HepG2 (cell line): ENCODE measurements around the gene STRADA. TPM values are rescaled to one million over a fixed set of nuclear protein-coding genes. Genes with fewer than 3 reads are reported as not detected.
A peak's percentile ranks its signal among the peaks of the same experiment; 100 is the strongest.

Experiments
- CENPBD1 ChIP-seq: sonication (generic); formaldehyde crosslinking; IDR thresholded peaks from 2 replicates; pipeline ENCODE4 v1.8.0; 2022; ENCODE audit warnings: missing genetic modification reagents, low read depth, mild to moderate bottlenecking, borderline replicate concordance
- CHD4 ChIP-seq: fragments of 200-600 bp; sonication (generic); IDR thresholded peaks from 2 replicates; pipeline ENCODE4 v1.7.0; 2017; ENCODE audit warnings: mild to moderate bottlenecking, low read length, borderline replicate concordance
- DMTF1 ChIP-seq: sonication (generic); formaldehyde crosslinking; IDR thresholded peaks from 2 replicates; pipeline ENCODE4 v1.4.0; 2020; ENCODE audit warnings: mild to moderate bottlenecking, missing genetic modification reagents
- E2F2 ChIP-seq: sonication (generic); formaldehyde crosslinking; IDR thresholded peaks from 2 replicates; pipeline ENCODE4 v1.4.0; 2020; ENCODE audit warnings: missing genetic modification reagents, borderline replicate concordance
- FOXA3 ChIP-seq: IDR thresholded peaks from 2 replicates; pipeline ENCODE4 v1.6.1; 2016; ENCODE audit warnings: missing genetic modification reagents, missing compliant biosample characterization
- HDAC1 ChIP-seq: sonication (generic); formaldehyde crosslinking; IDR thresholded peaks from 2 replicates; pipeline ENCODE4 v1.5.1; 2020; ENCODE audit warnings: mild to moderate bottlenecking, missing genetic modification reagents
- HINFP ChIP-seq: sonication (generic); formaldehyde crosslinking; IDR thresholded peaks from 2 replicates; pipeline ENCODE4 v1.4.0; 2020; ENCODE audit warnings: low read depth, mild to moderate bottlenecking, missing genetic modification reagents
- KMT2B ChIP-seq: IDR thresholded peaks from 2 replicates; pipeline ENCODE4 v1.6.1; 2016; ENCODE audit warnings: missing genetic modification reagents, missing compliant biosample characterization
- NFIB ChIP-seq: sonication (generic); formaldehyde crosslinking; IDR thresholded peaks from 2 replicates; pipeline ENCODE4 v1.9.0; 2021; ENCODE audit warnings: missing genetic modification reagents, mild to moderate bottlenecking, borderline replicate concordance
- NFYC ChIP-seq: IDR thresholded peaks from 2 replicates; pipeline ENCODE4 v1.6.1; 2016; ENCODE audit warnings: missing genetic modification reagents, missing compliant biosample characterization
- PBX3 ChIP-seq: sonication (generic); formaldehyde crosslinking; IDR thresholded peaks from 2 replicates; pipeline ENCODE4 v1.8.1; 2023; ENCODE audit warnings: missing genetic modification reagents, inconsistent platforms, borderline replicate concordance
- RCOR2 ChIP-seq: IDR thresholded peaks from 2 replicates; pipeline ENCODE4 v1.6.1; 2016; ENCODE audit warnings: missing biosample characterization, missing genetic modification reagents
- RFXAP ChIP-seq: sonication (generic); formaldehyde crosslinking; IDR thresholded peaks from 2 replicates; pipeline ENCODE4 v1.4.0; 2020; ENCODE audit warnings: missing genetic modification reagents, borderline replicate concordance
- RNF219 ChIP-seq: sonication (generic); formaldehyde crosslinking; IDR thresholded peaks from 2 replicates; pipeline ENCODE4 v1.5.0; 2020; ENCODE audit warnings: mild to moderate bottlenecking, missing genetic modification reagents
- YY1 ChIP-seq: IDR thresholded peaks from 2 replicates; pipeline ENCODE4 v1.6.1; 2011; ENCODE audit warnings: low read length, low read depth, moderate library complexity, mild to moderate bottlenecking; ENCODE audit not compliant: insufficient read depth, insufficient replicate concordance
- ZBTB7A ChIP-seq: sonication (generic); formaldehyde crosslinking; IDR thresholded peaks from 2 replicates; pipeline ENCODE4 v1.8.0; 2022; ENCODE audit warnings: mild to moderate bottlenecking, missing genetic modification reagents
- ZKSCAN1 ChIP-seq: fragments of 150-350 bp; IDR thresholded peaks from 2 replicates; pipeline ENCODE4 v1.6.1; 2014; ENCODE audit warnings: low read length
- ZNF331 ChIP-seq: sonication (generic); formaldehyde crosslinking; IDR thresholded peaks from 2 replicates; pipeline ENCODE4 v1.4.0; 2020; ENCODE audit warnings: missing genetic modification reagents
- ZNF572 ChIP-seq: sonication (generic); formaldehyde crosslinking; IDR thresholded peaks from 2 replicates; pipeline ENCODE4 v1.5.1; 2020; ENCODE audit warnings: mild to moderate bottlenecking, missing genetic modification reagents
- polyA plus RNA-seq, 8 experiments: library from polyadenylated mRNA; depleted of rRNA in 3 of 8; stranded (reverse) in 7 of 8; unstranded in 1 of 8; fragments of >200 nt; fragmentation: Illumina TruSeq in 4 of 8; extraction: Trizol in 4 of 8; gene quantifications; 2 replicates each; pipeline versions ENCODE4 v1.2.1 to v1.2.3, GENCODE V29; 2011 to 2016; ENCODE audit warnings: low read depth in 4 of 8, missing spikeins in 1 of 8, mixed read lengths in 1 of 8; ENCODE audit not compliant: insufficient read depth in 1 of 8
- total RNA-seq, 5 experiments: library from RNA; depleted of rRNA; stranded (reverse); fragments of >200 nt; fragmentation: Illumina TruSeq; extraction: Trizol; gene quantifications; 2 replicates each; pipeline ENCODE4 v1.2.3, GENCODE V29; 2016; ENCODE audit warnings: low read depth in 1 of 5

Gene STRADA
- total and polyA plus RNA-seq, 2 of the 13 experiments (the other 11 are each of a cell fraction or from before 2014, with no cell fraction given), result 17.6 to 17.9 TPM

- TF ChIP-seq ZKSCAN1 (peak; percentile 72; the same call in 1 of the 2 replicates), ZNF572 (CRISPR knock-in tag) (no peak), PBX3 (CRISPR knock-in tag) (0 out of 2 replicates have a peak, but pooled peaks have one; percentile 79), RNF219 (CRISPR knock-in tag) (no peak; the same call in 1 of the 2 replicates), HINFP (CRISPR knock-in tag) (peak; percentile 81), RCOR2 (CRISPR knock-in tag) (no peak; the same call in 1 of the 2 replicates), E2F2 (CRISPR knock-in tag) (peak; percentile 85; the same call in 1 of the 2 replicates), DMTF1 (CRISPR knock-in tag) (0 out of 2 replicates have a peak, but pooled peaks have one; percentile 76), FOXA3 (CRISPR knock-in tag) (peak; percentile 43; the same call in 1 of the 2 replicates), RFXAP (peak; percentile 75; the same call in 1 of the 2 replicates), NFYC (peak; percentile 76), YY1 (peak; percentile 96), KMT2B (CRISPR knock-in tag) (peak; percentile 94), CHD4 (peak; percentile 69; the same call in 1 of the 2 replicates), NFIB (CRISPR knock-in tag) (no peak), HDAC1 (CRISPR knock-in tag) (peak; percentile 99), ZBTB7A (CRISPR knock-in tag) (peak; percentile 41; the same call in 1 of the 2 replicates), ZNF331 (peak; percentile 77), CENPBD1 (CRISPR knock-in tag) (peak; percentile 98; the same call in 1 of the 2 replicates)
Observed at GRCh38 chr17:63773272-63774140, 31.9 kb upstream of the STRADA start, which contains the start of gene CCDC47 (continued).
